Muscle layer of colon (tissue), 2 donors: ENCODE data around the gene BMP7.
"Not testable (repeated sequence)": the region's sequence is repeated elsewhere in the genome, so short reads cannot be mapped to it uniquely, and the experiment has no call there.

ENCODE experiments used
- H3K27ac ChIP-seq: one replicate; pipeline ENCODE4 v1.7.0; 2013; ENCODE audit warnings: low read depth, mild to moderate bottlenecking, low read length, moderate library complexity
- H3K27me3 ChIP-seq, 2 donors: one replicate each; pipeline ENCODE4 v1.7.0; 2013; ENCODE audit warnings: low read length in 2 of 2, mild to moderate bottlenecking in 2 of 2; ENCODE audit not compliant: insufficient read depth in 2 of 2, control insufficient read depth in 1 of 2
- H3K36me3 ChIP-seq: one replicate; pipeline ENCODE4 v1.7.0; 2013; ENCODE audit warnings: mild to moderate bottlenecking, low read length; ENCODE audit not compliant: insufficient read depth
- H3K4me1 ChIP-seq: one replicate; pipeline ENCODE4 v1.7.0; 2013; ENCODE audit warnings: mild to moderate bottlenecking, low read length; ENCODE audit not compliant: insufficient read depth
- H3K4me3 ChIP-seq, 2 donors: one replicate each; pipeline ENCODE4 v1.7.0; 2013; ENCODE audit warnings: low read length in 2 of 2, low read depth in 1 of 2, mild to moderate bottlenecking in 1 of 2, moderate library complexity in 1 of 2
- H3K9ac ChIP-seq: one replicate; pipeline ENCODE4 v1.7.0; 2013; ENCODE audit warnings: low read length
- H3K9me3 ChIP-seq: one replicate; pipeline ENCODE4 v1.7.0; 2013; ENCODE audit warnings: mild to moderate bottlenecking, low read length
- donor health status: abdominal sarcoma.
- donor health status: Adenocarcinoma of cecum.

BMP7 gene

GRCh38 chr20:57287007-57287880 is 20.8 kb upstream of the BMP7 start:
- Histone ChIP-seq H3K4me1 (peaks cover 34% of the 10 kb centered on the region), H3K9ac (no peak overlapping the region), H3K27ac (no peak overlapping the region), H3K36me3 (no peaks in the 10 kb centered on the region), H3K4me3 (no peak overlapping the region), H3K27me3 (peaks cover 4 to 13% of the 10 kb centered on the region in 2 donors), H3K9me3 (no peaks in the 10 kb centered on the region)

- H3K27me3 ChIP-seq, result peaks cover 0 to 2% of the 10 kb centered on the region in 2 donors
- no peak overlapping the region for H3K4me3 ChIP-seq
- H3K4me1 ChIP-seq, result peaks cover 23% of the 10 kb centered on the region
- no peaks in the 10 kb centered on the region for H3K36me3 ChIP-seq
- no peak overlapping the region for H3K9ac ChIP-seq
- H3K9me3 ChIP-seq, result no peaks in the 10 kb centered on the region
- H3K27ac ChIP-seq, result no peak overlapping the region
These were observed 17.4 kb upstream of the BMP7 start for GRCh38 chr20:57283860-57284259.

GRCh38 chr20:57282670-57283361 is 16.4 kb upstream of the BMP7 start:
- Histone ChIP-seq H3K4me1 (peaks cover 13% of the 10 kb centered on the region), H3K9ac (no peak overlapping the region), H3K9me3 (no peaks in the 10 kb centered on the region), H3K27me3 (no peaks in the 10 kb centered on the region), H3K36me3 (no peaks in the 10 kb centered on the region), H3K4me3 (no peak overlapping the region), H3K27ac (no peak overlapping the region)

DNA sequence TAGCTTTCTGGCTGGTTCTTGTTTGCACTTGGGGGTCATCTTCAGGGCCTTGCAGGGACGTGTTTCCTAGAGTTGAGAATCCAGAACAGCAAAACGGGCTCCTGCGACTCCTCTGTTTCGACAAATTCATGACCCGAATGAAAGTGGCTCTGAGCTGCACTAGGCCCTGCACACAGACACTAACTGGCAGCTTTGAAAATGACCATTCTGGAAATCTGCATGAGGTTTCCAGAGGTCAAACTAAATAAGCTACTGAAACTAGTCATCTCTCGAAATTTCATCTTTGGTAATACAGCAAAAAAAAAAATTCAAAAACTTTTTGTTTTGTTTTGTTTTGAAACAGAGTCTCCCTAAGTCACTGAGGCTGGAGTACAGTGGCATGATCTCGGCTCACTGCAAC is 15.5 kb upstream of the BMP7 start:
- Histone ChIP-seq H3K27ac (no peak overlapping the region), H3K9ac (no peak overlapping the region)

GRCh38 chr20:57280221-57280620 is 13.8 kb upstream of the BMP7 start:
- Histone ChIP-seq H3K27ac (no peak overlapping the region), H3K36me3 (no peaks in the 10 kb centered on the region), H3K27me3 (no peaks in the 10 kb centered on the region), H3K4me1 (peaks cover 7% of the 10 kb centered on the region), H3K4me3 (no peak overlapping the region), H3K9ac (no peak overlapping the region), H3K9me3 (no peaks in the 10 kb centered on the region)

More for the DNA sequence above, 15.5 kb upstream of the BMP7 start:
- no peaks in the 10 kb centered on the region for H3K27me3 ChIP-seq
- no peaks in the 10 kb centered on the region for H3K9me3 ChIP-seq
- no peaks in the 10 kb centered on the region for H3K36me3 ChIP-seq
- H3K4me3 ChIP-seq, result no peak overlapping the region
- H3K4me1 ChIP-seq, result peaks cover 7% of the 10 kb centered on the region

DNA sequence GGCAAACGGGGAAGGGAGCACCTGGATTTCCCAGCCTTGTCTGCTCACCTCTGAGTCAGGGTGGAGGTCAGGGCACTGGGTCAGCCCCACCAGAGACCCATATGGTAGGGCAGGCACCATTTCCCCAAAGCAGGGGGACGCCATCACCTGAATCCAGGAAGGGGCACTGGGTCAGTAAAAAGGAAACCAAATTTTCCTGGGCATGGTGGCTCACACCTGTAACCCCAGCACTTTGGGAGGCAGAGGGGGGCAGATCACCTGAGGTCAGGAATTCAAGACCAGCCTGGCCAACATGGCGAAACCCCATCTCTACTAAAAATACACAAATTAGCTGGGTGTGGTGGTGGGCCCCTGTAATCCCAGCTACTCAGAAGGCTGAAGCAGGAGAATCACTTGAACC is 13.1 kb upstream of the BMP7 start:
- H3K27ac ChIP-seq, H3K36me3 ChIP-seq, H3K27me3 ChIP-seq, H3K4me1 ChIP-seq, H3K4me3 ChIP-seq, H3K9me3 ChIP-seq, H3K9ac ChIP-seq: not testable (repeated sequence)

- no peaks in the 10 kb centered on the region for H3K27me3 ChIP-seq
- no peaks in the 10 kb centered on the region for H3K9me3 ChIP-seq
- no peak overlapping the region for H3K9ac ChIP-seq
- H3K4me3 ChIP-seq, result no peak overlapping the region
- no peak overlapping the region for H3K27ac ChIP-seq
- H3K4me1 ChIP-seq, result peaks cover 6% of the 10 kb centered on the region
- H3K36me3 ChIP-seq, result no peaks in the 10 kb centered on the region
These were observed 12.0 kb upstream of the BMP7 start for GRCh38 chr20:57278457-57278856.

- no peak overlapping the region for H3K4me3 ChIP-seq
- H3K9me3 ChIP-seq, result no peaks in the 10 kb centered on the region
- no peaks in the 10 kb centered on the region for H3K36me3 ChIP-seq
- no peaks in the 10 kb centered on the region for H3K27me3 ChIP-seq
- H3K4me1 ChIP-seq, result no peaks in the 10 kb centered on the region
- no peak overlapping the region for H3K27ac ChIP-seq
- no peak overlapping the region for H3K9ac ChIP-seq
These were observed 11.1 kb upstream of the BMP7 start for GRCh38 chr20:57277398-57278105.

GRCh38 chr20:57276221-57276620 is 9.8 kb upstream of the BMP7 start:
- no peaks in the 10 kb centered on the region for H3K4me1 ChIP-seq
- no peaks in the 10 kb centered on the region for H3K36me3 ChIP-seq
- H3K4me3 ChIP-seq, result no peak overlapping the region
- H3K27me3 ChIP-seq, result no peaks in the 10 kb centered on the region
- no peak overlapping the region for H3K27ac ChIP-seq
- no peaks in the 10 kb centered on the region for H3K9me3 ChIP-seq
- H3K9ac ChIP-seq, result no peak overlapping the region

GRCh38 chr20:57275813-57276212 is 9.4 kb upstream of the BMP7 start:
- Histone ChIP-seq H3K36me3 (no peaks in the 10 kb centered on the region), H3K4me3 (no peak overlapping the region), H3K4me1 (no peaks in the 10 kb centered on the region), H3K27ac (no peak overlapping the region), H3K27me3 (no peaks in the 10 kb centered on the region), H3K9ac (no peak overlapping the region), H3K9me3 (no peaks in the 10 kb centered on the region)

GRCh38 chr20:57275334-57275733 is 8.9 kb upstream of the BMP7 start:
- H3K27me3 ChIP-seq, result no peaks in the 10 kb centered on the region
- no peak overlapping the region for H3K4me3 ChIP-seq
- H3K4me1 ChIP-seq, result no peaks in the 10 kb centered on the region
- H3K9me3 ChIP-seq, result no peaks in the 10 kb centered on the region
- no peaks in the 10 kb centered on the region for H3K36me3 ChIP-seq
- H3K27ac ChIP-seq, result no peak overlapping the region
- H3K9ac ChIP-seq, result no peak overlapping the region
